Muscle of leg (tissue), 11 donors: ENCODE results near the gene SCRT2. TPM values are rescaled to one million over a fixed set of nuclear protein-coding genes. Genes with fewer than 3 reads are reported as not detected.

Experiments
- DNase-seq: peaks from one replicate; pipeline ENCODE4 v3.0.0; 2013
- H3K27ac ChIP-seq: one replicate; pipeline ENCODE4 v1.5.1; 2013; ENCODE audit warnings: mild to moderate bottlenecking, low read length, control low read depth
- H3K27me3 ChIP-seq: one replicate; pipeline ENCODE4 v1.6.1; 2013; ENCODE audit warnings: low read length; ENCODE audit not compliant: control insufficient read depth, insufficient read depth
- H3K36me3 ChIP-seq: one replicate; pipeline ENCODE4 v1.6.1; 2013; ENCODE audit warnings: low read length; ENCODE audit not compliant: control insufficient read depth, insufficient read depth
- H3K4me1 ChIP-seq: one replicate; pipeline ENCODE4 v1.6.1; 2013; ENCODE audit warnings: low read length; ENCODE audit not compliant: control insufficient read depth, insufficient read depth
- H3K4me3 ChIP-seq: one replicate; pipeline ENCODE4 v1.5.1; 2013; ENCODE audit warnings: low read length, control low read depth
- H3K9me3 ChIP-seq: replicated peaks from 2 replicates; pipeline ENCODE4 v1.6.1; 2013; ENCODE audit warnings: low read depth, low read length; ENCODE audit not compliant: control insufficient read depth
- WGBS: methylation state at CpG from one replicate; pipeline ENCODE4 v1.1.5; 2013; ENCODE audit warnings: missing lambda C conversion rate; ENCODE audit not compliant: insufficient coverage; 5-methylcytosine and 5-hydroxymethylcytosine counted together
- polyA plus RNA-seq, 8 donors: library from polyadenylated mRNA; unstranded; fragments of 120-200 nt; gene quantifications; one replicate each; pipeline versions ENCODE4 v1.2.1 to v1.2.3, GENCODE V29; 2013; ENCODE audit warnings: inconsistent platforms in 1 of 8, low replicate concordance in 1 of 8; ENCODE audit not compliant: insufficient read length in 8 of 8, insufficient read depth in 1 of 8
- total RNA-seq: library from RNA; stranded (reverse); fragments of 120-200 nt; gene quantifications from one replicate; pipeline ENCODE4 v1.2.4, GENCODE V29; 2013

Gene SCRT2
- total and polyA plus RNA-seq, 9 donors = 0.05 TPM; not detected in 8

DNA sequence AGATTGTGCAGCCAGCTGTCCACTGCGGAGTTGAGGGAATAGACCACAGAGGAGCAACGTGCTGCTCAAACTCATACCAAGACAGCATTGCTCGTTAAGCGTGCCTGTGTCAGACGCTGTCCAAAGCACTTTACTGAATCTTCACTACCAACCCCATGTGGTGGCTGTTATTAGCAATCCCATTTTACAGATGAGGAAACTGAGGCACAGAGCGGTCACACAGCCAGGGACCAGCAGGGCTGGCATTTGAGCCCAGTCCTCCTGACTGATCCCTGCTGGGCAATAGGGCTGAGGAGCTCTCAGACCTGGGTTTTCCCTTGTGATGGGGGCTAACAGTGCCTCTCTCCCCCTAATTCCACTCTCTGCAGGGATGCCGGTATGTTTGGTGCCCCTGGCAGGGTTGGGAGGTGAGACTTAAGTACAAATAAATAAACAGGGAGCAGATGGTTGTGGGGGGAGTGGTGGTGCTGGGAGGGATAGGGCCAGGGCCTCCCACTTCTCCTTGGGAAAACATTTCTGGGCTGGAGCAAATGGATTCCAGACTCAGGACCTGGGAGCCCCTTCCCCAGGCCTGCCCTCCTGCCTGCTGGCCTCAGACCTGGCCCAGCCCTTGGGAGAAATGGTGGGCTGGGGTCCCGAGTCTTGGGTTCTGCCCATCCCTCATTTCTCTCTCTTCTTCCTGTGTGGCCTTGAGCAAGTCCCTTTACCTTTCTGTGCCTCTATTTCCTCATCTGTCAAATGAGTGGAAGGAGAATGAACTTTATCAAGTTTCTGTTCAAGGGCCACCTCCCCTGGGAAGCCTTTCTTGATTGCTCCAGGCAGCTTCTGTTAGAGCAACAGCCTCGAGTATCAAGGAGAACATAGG lies 40.3 kb downstream of the SCRT2 start:
- Histone ChIP-seq H3K4me1 (peaks cover 7% of the 10 kb centered on the region), H3K36me3 (no peaks in the 10 kb centered on the region), H3K27ac (no peak overlapping the region), H3K27me3 (no peaks in the 10 kb centered on the region), H3K9me3 (no peaks in the 10 kb centered on the region), H3K4me3 (no peak overlapping the region)
- no peak for DNase-seq
- 40% methylated on average over 6 of the region's 9 CpGs for WGBS

DNA sequence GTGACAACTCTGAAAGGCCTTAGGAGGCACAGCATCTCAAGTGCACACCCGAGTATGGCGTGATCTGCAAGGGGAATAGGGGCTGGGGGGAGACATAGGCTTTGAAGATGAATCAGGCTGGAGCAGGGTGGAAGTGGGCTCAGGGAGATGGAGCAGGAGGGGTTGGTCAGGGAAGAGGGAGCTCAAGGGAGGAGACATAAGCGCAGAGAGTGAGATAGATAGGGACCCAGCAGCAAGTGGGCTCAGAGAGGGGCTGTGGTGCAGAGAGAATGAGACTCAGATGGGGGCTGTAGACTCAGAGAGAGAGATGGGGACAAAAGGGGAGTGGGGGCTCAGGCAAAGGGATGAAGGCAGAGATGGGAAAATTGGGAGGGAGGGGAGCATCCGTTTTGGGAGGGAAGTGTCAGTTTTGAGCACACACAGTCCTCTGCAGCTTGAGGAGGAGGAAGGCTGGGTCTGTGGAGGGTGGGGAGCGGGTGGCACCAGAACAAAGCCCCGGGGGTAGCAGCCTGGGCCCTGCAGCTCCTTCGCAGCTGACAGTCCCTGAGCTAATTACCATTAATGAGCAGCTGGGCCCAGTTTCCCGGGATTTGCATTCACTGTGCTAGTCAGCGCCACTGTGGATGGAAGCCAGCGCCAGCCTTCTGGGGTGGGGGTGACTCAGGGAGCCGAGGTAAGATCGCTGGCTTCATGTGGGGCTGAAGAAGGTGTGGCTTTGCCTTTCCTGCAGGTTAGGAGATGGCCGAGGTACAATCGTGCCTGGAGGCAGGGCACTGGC lies 41.3 kb downstream of the SCRT2 start:
- Histone ChIP-seq H3K9me3 (no peaks in the 10 kb centered on the region), H3K27ac (no peak overlapping the region), H3K4me1 (peaks cover 7% of the 10 kb centered on the region), H3K36me3 (no peaks in the 10 kb centered on the region), H3K27me3 (no peaks in the 10 kb centered on the region), H3K4me3 (no peak overlapping the region)
- DNase-seq = no peak
- WGBS = 58% methylated on average over 12 of the region's 14 CpGs

DNA sequence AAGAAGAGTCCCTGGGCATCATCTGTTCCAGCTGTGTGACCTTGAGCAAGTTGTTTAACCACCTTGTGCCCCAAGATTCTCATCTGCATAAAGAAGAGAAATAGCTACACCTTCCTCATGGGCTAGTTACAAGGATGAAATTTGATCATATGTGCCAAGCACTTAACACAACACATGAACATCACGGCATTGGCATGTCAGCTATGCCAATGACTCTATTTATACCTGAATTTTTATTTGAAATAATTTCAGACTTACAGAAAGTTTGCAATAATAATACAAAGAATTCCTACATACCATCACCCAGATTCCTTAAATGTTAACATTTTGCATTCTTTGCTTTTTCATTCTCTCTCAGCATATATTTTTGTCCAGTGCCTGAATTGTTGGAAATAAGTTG lies 44.5 kb downstream of the SCRT2 start:
- Histone ChIP-seq H3K27ac (no peak overlapping the region), H3K4me1 (peaks cover 7% of the 10 kb centered on the region), H3K36me3 (no peaks in the 10 kb centered on the region), H3K27me3 (no peaks in the 10 kb centered on the region), H3K4me3 (no peak overlapping the region), H3K9me3 (no peaks in the 10 kb centered on the region)
- whole genome bisulfite sequencing = no CpG with 5 or more reads among the region's 1 CpG
- no peak for DNase-seq

DNA sequence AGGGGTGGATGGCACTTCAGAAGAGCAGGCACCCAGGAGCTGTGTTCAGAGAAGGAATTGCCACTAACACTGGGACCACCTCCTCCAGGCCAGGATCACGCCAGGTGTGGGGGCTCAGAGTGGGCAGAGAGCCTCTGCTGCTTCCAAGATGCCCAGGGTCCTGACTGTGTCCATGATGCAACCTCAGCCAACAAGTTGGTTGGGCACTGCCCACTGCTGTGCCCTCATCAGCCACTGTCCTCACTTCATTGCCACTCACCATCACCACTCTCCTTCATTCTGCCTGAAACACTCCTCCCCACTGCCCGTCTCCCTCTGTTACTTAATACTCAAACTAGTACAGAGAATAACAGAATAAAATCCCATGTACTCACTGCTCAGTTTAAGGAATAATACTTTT lies 49.0 kb downstream of the SCRT2 start:
- no peaks in the 10 kb centered on the region for H3K9me3 ChIP-seq
- H3K4me3 ChIP-seq = no peak overlapping the region
- no peaks in the 10 kb centered on the region for H3K27me3 ChIP-seq
- DNase-seq = no peak
- no peaks in the 10 kb centered on the region for H3K36me3 ChIP-seq
- WGBS = 70% methylated on average over 2 of the region's 2 CpGs
- no peak overlapping the region for H3K27ac ChIP-seq
- H3K4me1 ChIP-seq = no peaks in the 10 kb centered on the region

DNA sequence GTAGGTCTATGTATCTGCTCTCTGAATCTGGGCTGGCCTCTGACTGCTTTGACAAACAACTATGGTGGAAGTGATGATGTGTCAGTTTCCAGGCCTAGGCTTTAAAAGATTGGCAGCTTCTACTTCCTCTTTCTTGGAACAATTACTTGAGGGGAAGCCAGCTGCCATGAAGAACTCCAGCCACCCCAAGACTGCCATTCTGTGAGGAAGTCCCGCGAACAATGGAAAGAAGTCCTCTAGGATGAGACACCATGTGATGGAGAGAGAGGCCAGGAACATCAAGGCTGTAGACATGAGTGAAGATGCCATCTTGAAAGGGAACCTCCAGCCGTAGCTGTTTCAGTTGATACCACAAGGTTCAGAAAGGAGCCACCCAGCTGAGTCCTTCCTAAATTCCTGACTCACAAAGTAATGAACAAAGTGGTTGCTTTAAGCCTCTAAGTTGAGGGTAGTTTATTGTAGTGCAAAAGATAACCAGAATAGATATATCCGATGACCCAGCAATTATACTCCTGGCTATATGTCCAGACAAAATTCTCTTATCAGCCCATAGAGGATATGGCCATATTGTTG lies 50.2 kb downstream of the SCRT2 start:
- no peak overlapping the region for H3K4me3 ChIP-seq
- no CpG with 5 or more reads among the region's 4 CpGs for WGBS
- H3K36me3 ChIP-seq = no peaks in the 10 kb centered on the region
- no peaks in the 10 kb centered on the region for H3K27me3 ChIP-seq
- DNase-seq = no peak
- peaks cover under 1% of the 10 kb centered on the region for H3K4me1 ChIP-seq
- H3K27ac ChIP-seq = no peak overlapping the region
- no peaks in the 10 kb centered on the region for H3K9me3 ChIP-seq

DNA sequence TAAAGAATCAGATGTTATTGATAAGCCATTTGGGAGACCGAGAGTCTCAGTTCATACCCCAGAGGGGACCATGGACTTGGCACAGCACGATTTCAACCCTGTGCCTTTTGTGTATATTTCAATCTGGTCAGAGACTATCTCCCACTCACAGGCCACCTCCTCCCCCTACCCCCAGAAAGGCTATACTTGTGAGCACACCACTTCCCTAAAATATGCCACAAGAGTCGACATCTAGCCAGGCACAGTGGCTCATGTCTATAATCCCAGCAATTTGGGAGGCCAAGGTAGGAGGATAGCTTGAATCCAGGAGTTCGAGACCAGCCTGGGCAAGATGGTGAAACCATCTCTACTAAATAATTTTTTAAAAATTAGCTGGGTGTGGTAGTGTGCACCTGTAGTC lies 51.9 kb downstream of the SCRT2 start:
- Histone ChIP-seq H3K27ac (no peak overlapping the region), H3K36me3 (no peaks in the 10 kb centered on the region), H3K9me3 (no peaks in the 10 kb centered on the region), H3K4me3 (no peak overlapping the region), H3K4me1 (peaks cover 4% of the 10 kb centered on the region), H3K27me3 (peaks cover 2% of the 10 kb centered on the region)
- WGBS = 33% methylated on average over 1 of the region's 4 CpGs
- DNase-seq = no peak

DNA sequence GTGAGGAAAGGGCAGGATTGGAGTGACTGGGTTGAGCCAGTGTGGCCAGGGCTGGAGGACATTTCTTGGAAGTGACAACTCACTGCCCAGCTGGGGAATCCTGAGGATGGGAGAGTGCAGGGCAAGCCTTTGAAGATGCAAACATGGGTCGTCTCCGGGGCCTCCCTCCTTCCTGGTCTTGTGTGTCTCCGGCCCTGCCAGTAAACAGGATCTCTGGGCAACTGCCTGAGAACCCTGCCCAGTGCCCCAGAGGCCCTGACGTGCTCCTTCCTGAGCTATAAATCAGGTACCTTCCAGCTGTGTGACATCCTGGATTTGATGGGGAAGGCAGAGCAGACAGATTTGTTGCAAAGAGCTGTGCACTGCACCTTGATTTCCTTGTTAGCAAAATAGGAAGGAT lies 52.6 kb downstream of the SCRT2 start:
- no peak overlapping the region for H3K4me3 ChIP-seq
- H3K27ac ChIP-seq = no peak overlapping the region
- no peaks in the 10 kb centered on the region for H3K36me3 ChIP-seq
- H3K27me3 ChIP-seq = peaks cover 2% of the 10 kb centered on the region
- peaks cover 3% of the 10 kb centered on the region for H3K9me3 ChIP-seq
- 7% methylated on average over 4 of the region's 4 CpGs for WGBS
- peaks cover 4% of the 10 kb centered on the region for H3K4me1 ChIP-seq
- no peak for DNase-seq

DNA sequence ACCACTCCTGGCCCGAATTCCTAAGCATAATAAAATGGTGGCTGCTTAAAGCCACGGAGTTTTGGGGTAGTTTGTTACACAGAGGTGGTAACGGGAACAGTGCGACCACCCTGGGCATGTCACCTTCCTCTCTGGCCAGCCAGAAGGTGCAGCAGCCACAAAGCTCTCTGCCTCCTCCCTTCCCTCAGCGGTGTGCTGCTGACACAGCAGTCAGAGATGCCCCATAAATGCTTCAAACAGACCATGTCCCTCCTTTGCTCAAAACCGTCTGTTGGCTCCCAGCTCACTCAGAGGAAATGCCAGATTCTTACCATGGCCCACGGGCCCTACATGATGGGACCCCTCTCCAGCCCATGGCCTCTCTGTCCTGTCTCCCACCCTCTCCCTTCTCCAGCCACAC lies 53.4 kb downstream of the SCRT2 start:
- H3K4me1 ChIP-seq = peaks cover 4% of the 10 kb centered on the region
- peaks cover 6% of the 10 kb centered on the region for H3K9me3 ChIP-seq
- H3K4me3 ChIP-seq = no peak overlapping the region
- H3K36me3 ChIP-seq = no peaks in the 10 kb centered on the region
- H3K27ac ChIP-seq = no peak overlapping the region
- no peak for DNase-seq
- 66% methylated on average over 5 of the region's 7 CpGs for WGBS
- peaks cover 2% of the 10 kb centered on the region for H3K27me3 ChIP-seq

DNA sequence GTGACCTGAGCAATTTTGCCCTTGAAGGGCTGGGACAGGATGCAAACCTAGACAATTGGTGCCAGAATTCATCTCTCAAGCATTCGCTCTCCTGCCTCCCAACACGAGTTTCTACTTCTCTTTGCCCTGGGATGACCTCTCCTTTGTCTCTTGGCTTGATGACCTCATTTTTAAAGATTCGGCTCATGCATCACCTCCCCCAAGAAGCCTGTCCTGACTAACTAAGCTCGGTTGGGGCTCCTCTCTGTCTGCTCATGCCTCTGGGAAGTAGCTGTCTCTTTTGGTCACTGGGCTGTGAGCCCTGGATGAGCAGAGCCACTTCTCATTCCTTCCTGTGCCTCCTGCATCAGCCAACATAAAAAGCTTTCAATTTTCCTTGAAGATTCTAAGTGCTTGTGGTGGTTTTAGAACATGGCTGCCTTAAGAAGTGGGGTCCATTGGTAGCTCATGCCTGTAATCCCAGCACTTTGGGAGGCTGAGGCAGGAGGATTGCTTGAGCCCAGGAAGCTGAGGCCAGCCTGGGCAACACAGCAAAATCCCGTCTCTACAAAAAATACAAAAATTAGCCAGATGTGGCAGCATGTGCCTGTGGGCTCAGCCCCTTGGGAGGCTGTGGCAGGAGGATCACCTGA lies 54.4 kb downstream of the SCRT2 start:
- Histone ChIP-seq H3K9me3 (peaks cover 6% of the 10 kb centered on the region), H3K36me3 (no peaks in the 10 kb centered on the region), H3K4me1 (peaks cover 4% of the 10 kb centered on the region), H3K27me3 (peaks cover 2% of the 10 kb centered on the region), H3K27ac (no peak overlapping the region), H3K4me3 (no peak overlapping the region)
- 37% methylated on average over 4 of the region's 5 CpGs for WGBS
- DNase-seq = no peak

DNA sequence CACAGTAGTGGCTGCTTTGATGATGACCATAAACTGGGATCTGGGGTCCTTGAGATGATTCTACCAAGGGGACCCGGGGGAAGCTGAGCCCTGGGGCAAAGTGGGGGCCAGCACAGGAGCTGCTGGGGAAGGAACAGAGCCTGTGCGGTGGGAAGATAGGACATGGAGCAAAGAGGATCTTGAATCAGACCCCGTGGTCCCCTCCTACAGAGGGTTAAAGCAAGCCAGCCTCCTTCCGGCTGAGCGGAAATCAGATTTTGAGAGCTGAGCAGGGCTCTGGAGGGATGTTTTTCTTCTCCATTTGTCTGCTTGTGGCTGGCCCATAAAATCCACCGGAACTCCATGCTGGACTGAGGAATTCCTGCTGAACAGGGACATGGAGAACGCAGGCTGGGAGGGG lies 55.4 kb downstream of the SCRT2 start:
- Histone ChIP-seq H3K4me3 (no peak overlapping the region), H3K9me3 (peaks cover 6% of the 10 kb centered on the region), H3K36me3 (no peaks in the 10 kb centered on the region), H3K4me1 (peaks cover 4% of the 10 kb centered on the region), H3K27me3 (peaks cover 2% of the 10 kb centered on the region), H3K27ac (no peak overlapping the region)
- 3% methylated on average over 5 of the region's 7 CpGs for WGBS
- no peak for DNase-seq
